HG03378 (cell line): ENCODE results near the gene ADAD1.
"Not testable (repeated sequence)": the region's sequence is repeated elsewhere in the genome, so short reads cannot be mapped to it uniquely, and the experiment has no call there.

ENCODE experiments used
- ATAC-seq: cut with Tn5 transposase; IDR thresholded peaks from one replicate; pipeline ENCODE4 v1.9.1; 2021; ENCODE audit warnings: mild to moderate bottlenecking, moderate library complexity; ENCODE audit not compliant: unreplicated experiment

Gene ADAD1

DNA sequence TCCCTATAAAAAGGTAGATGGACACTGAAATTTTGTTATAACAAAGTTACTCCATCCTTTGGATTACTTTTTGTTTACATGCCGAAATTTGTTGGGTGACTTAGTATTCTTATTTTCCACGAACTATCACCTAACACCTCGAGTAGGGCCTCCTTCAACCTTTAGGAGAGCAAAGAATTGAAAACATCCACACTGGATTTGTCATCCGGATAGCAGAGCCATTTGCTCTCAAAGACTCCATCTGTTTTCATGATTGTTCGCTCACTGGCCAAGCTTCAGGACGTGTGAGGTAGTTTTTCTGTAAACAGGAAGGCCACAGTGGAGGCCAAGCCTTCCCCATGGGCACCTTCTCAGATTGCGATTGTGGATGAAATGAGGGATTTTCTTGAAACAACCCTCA lies at the start of gene ADAD1:
ADAD1 (plus strand) TSS at position 301 of the 400 bp plus-strand sequence. CDS start 1,059 bp downstream, outside the sequence.
- no peak for ATAC-seq

DNA sequence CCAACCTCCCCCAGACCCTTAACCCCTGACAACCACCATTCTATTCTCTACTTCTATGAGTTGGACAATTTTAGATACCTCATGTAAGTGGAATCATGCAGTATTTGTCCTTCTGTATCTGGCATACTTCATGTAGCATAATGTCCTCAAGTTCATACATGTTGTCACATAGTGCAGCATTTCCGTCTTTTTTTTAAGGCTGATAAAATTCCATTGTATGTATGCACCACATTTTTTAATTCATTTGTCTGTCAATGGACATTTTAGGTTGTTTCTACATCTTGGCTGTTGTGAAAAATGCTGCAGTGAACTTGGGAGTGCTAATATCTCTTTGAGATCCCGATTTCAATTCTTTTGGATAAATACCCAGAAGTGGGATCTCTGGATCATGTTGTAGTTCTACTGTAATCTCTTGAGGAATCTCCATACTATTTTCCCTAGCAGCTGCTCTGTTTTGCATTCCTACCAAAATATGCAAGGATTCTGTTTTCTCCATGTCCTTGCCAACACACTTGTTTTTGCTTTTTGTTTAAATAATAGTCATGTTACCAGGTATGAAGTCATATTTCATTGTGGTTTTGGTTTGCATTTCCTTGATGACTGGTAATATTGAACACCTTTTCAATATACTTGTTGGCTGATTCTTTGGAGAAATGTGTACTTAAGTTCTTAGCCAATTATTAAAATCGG lies 48.8 kb upstream of the ADAD1 start:
- no peak for ATAC-seq

DNA sequence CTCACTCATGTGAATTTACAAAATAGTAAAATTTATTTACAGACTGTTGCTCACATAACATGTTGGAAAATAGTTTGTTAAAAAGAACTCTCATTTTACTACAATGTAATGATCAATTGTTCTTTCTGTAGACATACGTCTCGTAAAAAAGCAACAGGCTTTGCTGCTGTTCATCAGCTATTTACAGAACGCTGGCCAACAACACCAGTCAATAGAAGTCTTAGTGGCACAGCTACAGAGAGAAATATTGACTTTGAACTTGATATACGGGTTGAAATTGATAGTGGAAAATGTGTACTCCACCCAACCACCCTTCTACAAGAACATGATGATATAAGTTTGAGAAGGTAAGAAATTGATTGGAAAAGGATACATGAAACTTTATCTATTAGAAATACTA lies 47.6 kb upstream of the ADAD1 start:
- no peak for ATAC-seq

DNA sequence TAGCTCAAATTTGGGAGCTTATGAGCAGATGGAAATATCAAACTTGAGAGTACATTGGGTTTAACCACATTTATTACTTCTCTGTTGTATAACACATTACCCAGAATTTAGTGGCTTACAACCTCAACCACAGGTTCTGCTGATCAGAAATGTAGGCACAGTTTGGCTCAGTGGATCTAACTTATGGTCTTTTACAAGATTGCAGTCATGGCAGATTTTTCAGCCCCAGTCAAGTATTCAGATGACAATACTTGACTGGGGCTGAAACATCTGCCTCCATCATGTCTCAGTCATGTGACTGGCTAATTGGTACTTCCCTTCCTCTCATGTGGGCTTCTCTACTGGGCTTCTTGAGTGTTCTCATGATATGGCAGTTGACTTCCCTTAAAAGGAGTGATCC lies 44.0 kb upstream of the ADAD1 start:
- no peak for ATAC-seq

- ATAC-seq = no peak
These were observed 36.9 kb upstream of the ADAD1 start for GRCh38 chr4:122341886-122342285.

DNA sequence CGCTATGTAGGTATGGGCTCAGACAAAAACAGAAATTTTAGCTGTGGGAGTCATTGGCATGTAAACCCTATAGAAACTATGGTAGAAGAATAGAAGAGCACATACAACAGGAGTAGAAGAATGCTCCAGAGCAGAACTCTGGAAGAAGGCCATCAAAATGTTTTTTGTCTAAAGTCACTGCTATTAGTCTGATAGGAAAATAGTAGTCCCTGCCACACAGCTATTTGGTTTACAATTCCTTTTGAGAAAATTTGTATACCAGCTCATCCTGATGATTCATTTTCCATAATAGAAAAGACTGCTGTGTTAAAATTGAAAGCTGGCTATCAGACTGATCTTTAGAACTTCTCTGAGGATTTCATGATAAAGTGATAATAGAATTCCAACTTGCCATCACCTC lies 32.8 kb upstream of the ADAD1 start:
- no peak for ATAC-seq

- no peak for ATAC-seq
These were observed 32.3 kb upstream of the ADAD1 start for GRCh38 chr4:122346503-122346902.

GRCh38 chr4:122356317-122356808 lies 22.4 kb upstream of the ADAD1 start:
- no peak for ATAC-seq

- ATAC-seq = peak; percentile 64
These were observed 18.1 kb upstream of the ADAD1 start for GRCh38 chr4:122360754-122361153.

GRCh38 chr4:122364700-122365404 lies 14.0 kb upstream of the ADAD1 start:
- ATAC-seq = no peak

- not testable (repeated sequence) for ATAC-seq
These were observed 10.0 kb upstream of the ADAD1 start for GRCh38 chr4:122368786-122369185.

DNA sequence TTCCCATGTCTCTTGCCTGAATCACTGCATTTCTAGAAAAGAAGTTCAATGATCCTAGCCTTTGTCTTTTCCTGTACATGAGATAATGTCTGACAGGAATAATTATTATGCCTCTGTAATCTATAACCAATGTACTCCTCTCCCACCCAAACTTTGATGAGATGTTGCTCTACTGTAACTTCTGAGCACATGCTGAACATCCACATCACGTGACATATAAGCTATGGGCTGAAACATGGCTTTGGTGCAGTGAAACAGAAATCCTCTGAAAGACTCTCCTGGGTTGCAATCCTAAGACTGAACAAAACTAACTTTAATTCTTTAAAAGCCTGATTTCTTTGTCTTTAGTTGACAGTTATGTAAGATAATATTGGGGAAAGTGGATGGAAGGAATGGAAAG lies 1.5 kb upstream of the ADAD1 start:
- ATAC-seq = no peak

GRCh38 chr4:122379239-122379638 lies 428 bp downstream of the ADAD1 start:
- ATAC-seq = no peak

- no peak for ATAC-seq
These were observed 4.5 kb downstream of the ADAD1 start for GRCh38 chr4:122383341-122383740.

GRCh38 chr4:122384245-122384644 lies 5.4 kb downstream of the ADAD1 start:
- ATAC-seq = no peak

DNA sequence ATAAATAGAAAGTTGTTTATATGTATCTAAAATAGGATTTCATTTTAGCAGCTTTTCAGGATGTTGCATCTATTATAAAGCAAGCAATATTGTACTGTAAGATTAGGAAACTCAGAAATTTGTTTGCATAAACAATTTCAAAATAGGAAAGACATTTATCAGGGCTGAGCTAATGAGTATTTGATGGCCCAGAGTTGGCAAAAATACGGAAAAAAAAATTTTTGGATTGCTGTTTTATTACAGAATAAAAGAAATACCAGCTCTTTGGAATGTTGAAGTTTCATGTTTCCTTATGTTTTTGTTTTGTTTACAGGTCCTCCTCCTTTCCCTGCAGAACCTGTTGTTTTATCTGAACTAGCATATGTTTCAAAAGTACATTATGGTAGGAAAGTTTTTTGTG lies 14.5 kb downstream of the ADAD1 start:
- no peak for ATAC-seq

DNA sequence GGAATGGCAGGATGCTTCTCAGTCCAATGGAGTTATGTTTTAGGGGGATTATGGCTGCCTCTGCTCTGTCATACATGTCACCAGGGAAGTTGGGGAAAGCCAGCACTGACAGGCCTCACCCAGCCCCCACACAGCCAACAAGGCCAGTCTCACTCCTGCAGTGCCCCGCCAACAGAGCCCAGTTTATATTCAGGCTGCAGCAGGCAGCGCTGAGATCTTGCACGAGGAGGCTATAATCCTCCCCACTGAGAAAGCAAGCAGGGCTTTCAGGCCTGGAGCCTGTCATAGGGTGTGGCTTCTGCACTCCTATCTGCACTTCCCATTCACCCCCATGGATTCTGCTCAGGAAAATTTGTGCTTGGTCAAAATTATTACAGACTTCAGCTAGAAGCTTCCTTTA lies 25.1 kb downstream of the ADAD1 start:
- no peak for ATAC-seq

GRCh38 chr4:122412547-122412946 lies 33.7 kb downstream of the ADAD1 start:
- ATAC-seq = peak; percentile 46

DNA sequence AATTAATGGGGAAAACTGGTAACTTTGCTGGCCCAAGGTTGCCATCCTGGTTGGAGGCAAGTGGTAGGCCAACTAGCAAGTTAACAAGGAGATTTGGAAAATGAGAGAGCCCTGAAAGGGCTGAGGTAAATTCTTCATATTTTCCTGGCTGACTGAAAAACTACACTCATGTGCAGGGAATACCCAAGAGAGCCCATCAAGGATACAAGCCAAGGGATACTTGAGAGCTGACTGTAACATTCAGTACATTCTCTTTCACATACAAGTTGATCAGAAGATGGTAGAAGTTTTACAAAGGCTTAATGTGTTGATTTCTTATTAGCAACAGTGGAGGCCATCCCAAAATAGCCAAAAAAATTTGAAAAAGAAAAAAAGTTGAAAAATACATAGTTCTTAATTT lies 44.4 kb downstream of the ADAD1 start:
- no peak for ATAC-seq

DNA sequence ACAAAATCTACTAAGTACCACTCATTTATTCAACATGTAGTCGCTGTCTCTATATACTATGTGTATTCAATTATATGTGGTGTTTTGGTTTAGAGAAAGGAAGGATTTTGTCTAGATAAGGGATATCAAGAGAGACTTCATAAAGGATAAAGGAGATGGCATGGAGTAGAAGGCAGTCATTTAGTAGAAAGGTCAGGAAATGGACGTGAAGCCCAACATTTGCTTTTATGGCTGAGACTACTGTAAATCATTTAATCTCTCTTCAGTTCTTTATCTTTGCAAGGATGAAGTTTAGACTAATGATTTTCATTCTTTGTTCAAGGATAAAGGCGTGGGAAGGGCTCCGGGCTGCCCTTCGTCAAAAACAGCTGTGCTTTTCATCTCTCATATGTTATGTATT lies 52.5 kb downstream of the ADAD1 start:
- ATAC-seq = no peak

DNA sequence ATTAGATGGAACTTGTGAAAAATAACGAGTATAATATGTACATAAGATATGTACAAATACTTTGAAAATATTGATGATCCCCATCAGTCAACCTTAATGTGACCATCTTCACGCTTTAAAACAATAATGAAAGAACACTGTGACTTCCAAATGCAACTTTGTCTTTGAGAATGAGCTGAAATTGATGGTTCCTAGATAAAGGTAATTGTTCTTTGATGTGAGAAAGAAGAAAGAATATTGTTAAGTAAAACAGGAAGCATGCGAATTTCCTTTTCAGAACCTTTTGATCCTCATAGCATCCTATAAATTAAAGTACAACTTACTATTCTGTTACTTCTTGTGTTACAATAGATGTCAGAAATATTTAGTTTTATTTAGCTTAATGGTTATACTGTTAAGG lies 55.5 kb downstream of the ADAD1 start:
- ATAC-seq = no peak

- no peak for ATAC-seq
These were observed 72.0 kb downstream of the ADAD1 start for GRCh38 chr4:122450847-122451246.
